Activated T-cell treated with anti-CD3 and anti-CD28 coated beads, Interleukin-2, amount 50 U/mL, for 1 hour (primary cell): ENCODE results near the gene LRGUK.
"Not testable (repeated sequence)": the region's sequence is repeated elsewhere in the genome, so short reads cannot be mapped to it uniquely, and the experiment has no call there.

Experiments
- DNase-seq: peaks from one replicate; pipeline ENCODE4 v3.0.0-alpha.2; 2020

LRGUK gene

DNA sequence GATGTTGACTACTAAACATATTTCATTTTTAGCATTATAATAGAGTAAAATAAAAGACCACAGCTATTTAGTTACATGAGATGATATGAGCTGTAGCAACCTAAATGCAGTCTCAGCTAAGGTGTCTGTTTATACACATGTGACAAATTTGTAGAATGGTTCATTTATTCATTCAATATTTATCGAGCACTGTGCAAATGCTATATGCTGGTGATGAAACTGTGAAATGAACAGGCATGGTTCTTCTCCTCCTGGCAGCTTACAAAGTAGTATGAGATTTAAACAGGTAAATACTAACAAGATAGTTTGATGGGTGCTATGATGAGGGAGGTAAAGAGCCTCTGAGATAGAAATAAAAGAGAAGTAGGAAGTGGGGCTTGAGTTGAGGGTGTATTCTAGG, 60.8 kb downstream of the LRGUK start:
- DNase-seq, result no peak

DNA sequence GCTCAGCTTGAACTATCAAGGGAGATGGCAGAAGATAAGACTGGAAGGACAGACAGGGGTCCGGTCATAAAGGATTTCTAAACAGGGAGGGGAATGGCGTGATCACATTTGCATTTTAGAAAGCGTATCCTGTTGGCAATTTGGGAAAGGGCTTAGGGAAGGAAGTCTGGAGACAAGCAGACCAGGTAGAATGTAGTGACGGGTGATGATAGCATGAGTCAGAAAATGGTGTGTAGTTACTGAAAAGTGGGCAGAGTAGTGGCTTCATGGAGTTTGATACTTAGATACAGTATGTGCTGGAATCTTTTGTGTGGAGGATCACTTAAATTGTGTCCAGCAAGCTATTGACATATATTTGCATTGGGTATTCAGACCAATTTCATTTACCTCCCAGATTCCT, 61.2 kb downstream of the LRGUK start:
- no peak for DNase-seq

DNA sequence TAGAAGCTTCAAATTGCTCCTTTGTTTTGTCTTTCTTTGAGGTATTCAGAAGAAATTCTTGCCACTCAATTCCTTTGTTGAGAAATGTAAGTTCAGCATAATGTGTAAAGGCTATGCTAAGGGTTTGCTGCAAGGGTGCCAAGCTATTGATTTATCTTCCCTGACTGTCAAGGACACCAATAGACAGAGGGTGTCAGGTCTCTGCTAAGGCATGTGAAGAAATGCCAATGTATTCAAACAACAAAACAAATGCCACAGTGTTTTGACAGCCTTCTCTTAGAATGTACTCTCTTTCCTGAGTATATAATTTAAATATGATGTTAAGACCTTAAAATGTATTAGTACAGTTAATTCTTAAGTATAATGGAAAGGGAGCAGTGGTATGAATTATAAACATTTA, 62.4 kb downstream of the LRGUK start:
- DNase-seq, result no peak

- no peak for DNase-seq
Observed at GRCh38 chr7:134191876-134192275, 64.7 kb downstream of the LRGUK start.

GRCh38 chr7:134193240-134193639, 66.1 kb downstream of the LRGUK start:
- no peak for DNase-seq

- no peak for DNase-seq
Observed at GRCh38 chr7:134195252-134195651, 68.1 kb downstream of the LRGUK start.

- no peak for DNase-seq
Observed at GRCh38 chr7:134196439-134196838, 69.3 kb downstream of the LRGUK start.

GRCh38 chr7:134197345-134197744, 70.2 kb downstream of the LRGUK start:
- DNase-seq, result no peak

DNA sequence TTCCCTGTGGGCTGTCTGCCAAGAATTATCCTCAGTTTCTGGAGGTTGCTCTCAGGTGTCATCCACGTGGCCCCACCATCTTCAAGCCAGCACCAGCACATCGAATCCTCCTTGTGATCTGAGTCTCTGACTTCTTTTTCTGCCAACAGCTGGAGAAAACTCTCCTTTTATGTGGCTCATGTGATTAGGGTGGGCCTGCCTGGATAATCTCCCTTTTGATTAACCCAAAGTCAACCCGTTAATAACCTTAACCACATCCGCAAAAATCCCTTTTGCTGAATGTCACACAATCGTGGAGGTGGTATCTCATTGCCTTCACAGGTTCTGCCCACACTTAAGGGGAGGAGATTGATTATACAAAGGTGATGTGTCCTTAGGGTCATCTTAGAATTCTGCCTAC, 73.8 kb downstream of the LRGUK start:
- DNase-seq, result no peak

- DNase-seq, result no peak
Observed at GRCh38 chr7:134201569-134202261, 74.6 kb downstream of the LRGUK start.

- DNase-seq, result no peak
Observed at GRCh38 chr7:134203186-134203889, 76.2 kb downstream of the LRGUK start.

DNA sequence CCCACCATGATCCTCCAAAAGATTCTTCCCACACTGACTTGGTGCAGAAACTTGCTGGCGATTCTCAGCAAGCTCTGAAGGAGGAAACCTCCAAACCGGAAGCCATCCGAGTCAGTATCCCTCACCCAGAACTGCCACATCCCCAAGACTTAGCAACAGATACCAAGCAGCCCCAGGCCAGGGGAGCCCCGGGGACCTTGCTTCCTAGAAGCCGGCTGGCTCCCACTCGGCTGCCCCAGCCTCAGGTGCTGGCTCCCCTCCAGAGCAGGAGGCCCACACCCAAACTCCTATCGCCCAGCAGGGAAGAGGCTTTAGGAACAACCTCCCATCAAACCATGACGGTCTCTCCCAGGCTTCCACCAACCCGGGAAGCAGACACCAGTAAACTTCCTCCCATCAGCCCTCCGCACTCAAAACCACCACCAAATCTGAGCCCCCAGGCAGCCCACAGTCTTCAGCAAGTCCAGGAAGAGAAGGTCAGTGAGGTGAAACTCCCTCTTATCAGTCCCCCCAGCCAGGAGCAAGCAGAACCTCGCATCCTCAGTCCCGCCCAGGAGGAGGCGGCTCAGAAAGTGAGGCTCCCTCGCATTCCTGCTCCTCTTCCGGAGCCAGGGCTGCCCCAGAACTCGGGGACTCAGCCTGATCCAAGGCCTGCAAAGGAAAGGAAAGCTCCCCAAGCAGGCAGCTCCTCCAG, 82.3 kb downstream of the LRGUK start:
- DNase-seq, result no peak

DNA sequence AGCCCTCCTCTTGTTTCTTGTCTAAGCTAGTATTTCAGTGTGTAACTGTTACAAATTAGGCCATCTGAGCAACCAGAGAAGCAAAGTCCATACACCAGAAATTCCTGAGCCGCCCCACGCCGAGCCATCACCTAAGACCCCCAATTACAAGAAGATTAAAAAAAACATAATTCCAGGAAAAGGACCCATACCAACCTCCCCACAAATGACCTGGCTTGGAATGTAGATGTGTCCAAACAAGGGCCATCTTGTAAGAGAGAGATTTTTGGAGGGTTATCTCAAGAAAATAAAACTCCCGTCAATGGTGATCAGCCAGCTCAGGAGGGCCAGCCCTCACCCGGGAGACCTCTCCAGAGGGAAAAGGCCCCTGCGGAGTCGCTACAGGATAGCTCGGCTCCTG, 83.1 kb downstream of the LRGUK start:
- no peak for DNase-seq

GRCh38 chr7:134210976-134211663, 84.0 kb downstream of the LRGUK start:
- no peak for DNase-seq

DNA sequence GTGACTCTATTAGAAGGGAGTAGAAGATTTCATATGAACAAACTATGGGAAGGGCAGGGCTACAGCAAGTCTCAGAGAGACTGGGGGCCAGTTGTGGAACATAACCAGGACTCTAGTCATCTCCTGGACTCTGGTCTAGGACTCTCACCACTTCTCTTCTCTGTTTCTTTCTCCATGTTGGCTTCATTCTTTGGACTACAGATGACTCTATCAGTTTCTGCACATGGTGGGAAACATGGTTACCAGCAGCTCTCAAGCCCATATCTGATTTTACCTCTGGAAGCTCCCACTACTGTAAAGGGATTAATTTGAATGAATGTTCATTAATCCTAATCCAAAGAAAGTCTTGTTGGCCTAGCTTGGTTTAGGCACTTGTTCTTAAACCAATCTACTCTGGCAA, 84.7 kb downstream of the LRGUK start:
- no peak for DNase-seq

DNA sequence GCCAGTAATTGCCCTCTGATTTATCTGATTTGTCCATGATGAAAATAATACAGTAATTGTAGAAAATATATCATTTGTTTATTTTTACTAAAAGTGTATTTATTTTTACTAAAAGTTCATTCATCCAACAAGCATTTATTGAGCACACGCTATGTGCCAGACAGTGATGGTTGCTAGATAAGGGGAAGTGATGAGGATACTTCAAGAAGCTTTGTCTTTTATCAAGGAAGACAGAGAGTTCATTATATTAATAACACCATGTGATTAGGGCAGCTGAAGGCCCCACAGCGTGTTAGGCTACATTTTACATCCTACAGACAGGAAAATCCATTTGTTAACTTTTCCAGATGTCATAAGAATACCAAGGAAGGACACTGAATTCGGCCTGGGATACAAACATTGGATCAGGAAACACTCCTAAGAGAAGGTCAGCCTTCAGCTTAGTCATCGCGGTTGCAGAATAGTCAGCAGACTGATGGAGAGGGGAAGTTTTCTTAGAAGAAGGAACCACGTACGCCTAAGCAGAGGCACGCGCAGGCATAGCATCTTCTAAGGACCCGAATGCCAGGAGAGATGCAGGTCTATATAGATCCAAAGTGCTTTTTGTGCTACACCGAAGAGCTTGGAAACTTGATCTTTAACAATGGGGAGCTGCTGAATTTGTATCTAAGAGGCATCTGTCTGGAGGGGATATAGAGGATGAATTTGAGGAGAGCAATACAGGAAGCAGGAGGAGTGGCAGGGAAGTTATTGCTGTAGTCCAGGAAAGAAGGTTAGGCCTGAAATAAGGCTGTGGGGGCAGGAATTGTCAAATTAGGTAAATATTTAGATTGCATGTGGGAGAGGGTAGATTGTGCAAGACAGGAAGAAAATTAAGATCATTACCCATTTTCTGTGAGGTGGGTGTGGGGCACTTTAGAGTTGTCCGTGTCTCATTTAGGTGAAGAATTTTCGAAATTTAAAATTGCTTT, 85.7 kb downstream of the LRGUK start:
- no peak for DNase-seq

- no peak for DNase-seq
Observed at GRCh38 chr7:134220236-134220635, 93.1 kb downstream of the LRGUK start.

GRCh38 chr7:134231296-134231695, 104.2 kb downstream of the LRGUK start:
- not testable (repeated sequence) for DNase-seq

GRCh38 chr7:134234216-134234615, 107.1 kb downstream of the LRGUK start:
- DNase-seq, result no peak

DNA sequence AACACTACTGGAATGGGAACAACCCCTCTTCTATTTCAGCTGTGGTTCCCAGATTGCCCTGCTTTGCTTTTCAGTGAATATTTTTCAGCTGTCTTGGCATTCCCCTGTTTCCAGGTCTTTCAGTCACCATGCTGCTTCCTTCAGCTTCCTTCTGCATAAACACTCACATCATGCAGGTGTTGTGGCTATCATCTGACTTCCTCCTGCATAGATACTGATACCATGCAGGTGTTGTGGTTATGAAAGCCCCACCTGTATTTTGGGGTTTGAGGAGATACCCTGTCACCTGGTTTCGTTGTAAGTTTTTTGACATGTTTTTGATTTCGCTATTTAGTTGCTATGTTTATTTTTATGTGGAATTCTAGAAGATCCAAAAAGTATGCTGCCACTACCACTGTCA, 118.1 kb downstream of the LRGUK start:
- DNase-seq, result no peak

- no peak for DNase-seq
Observed at GRCh38 chr7:134246347-134246746, 119.2 kb downstream of the LRGUK start.

DNA sequence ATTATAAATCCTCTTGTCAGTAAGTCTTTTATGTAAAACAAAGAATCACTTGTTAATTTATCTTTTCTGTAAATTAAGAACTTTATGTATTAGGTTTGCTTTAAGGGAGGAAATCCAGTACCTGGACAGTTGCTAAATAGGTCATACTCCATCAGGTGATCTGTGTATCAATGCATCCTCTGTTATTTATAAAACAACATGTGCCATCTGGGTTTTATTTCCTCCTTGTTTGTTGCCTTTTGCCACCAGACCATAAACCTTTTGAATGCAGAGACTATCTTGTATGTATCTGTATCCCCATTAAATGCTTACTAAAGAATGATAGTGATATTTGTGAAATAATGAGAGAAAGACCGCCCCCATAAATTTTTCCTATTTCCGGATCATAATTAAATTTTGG, 119.6 kb downstream of the LRGUK start:
- no peak for DNase-seq
